GM19043 (cell line): ENCODE measurements around the gene ERN1.

ENCODE experiments used
- ATAC-seq: cut with Tn5 transposase; IDR thresholded peaks from one replicate; pipeline ENCODE4 v1.9.1; 2021; ENCODE audit warnings: low read depth; ENCODE audit not compliant: unreplicated experiment

ERN1 gene

GRCh38 chr17:64158831-64159590 lies 29.1 kb upstream of the ERN1 start:
- no peak for ATAC-seq

GRCh38 chr17:64158406-64158805 lies 28.5 kb upstream of the ERN1 start:
- ATAC-seq = no peak

- ATAC-seq = no peak
These were observed 27.8 kb upstream of the ERN1 start for GRCh38 chr17:64157669-64158180.

GRCh38 chr17:64156670-64157069 lies 26.7 kb upstream of the ERN1 start:
- ATAC-seq = no peak

GRCh38 chr17:64155751-64156544 lies 26.0 kb upstream of the ERN1 start:
- no peak for ATAC-seq

- ATAC-seq = no peak
These were observed 25.2 kb upstream of the ERN1 start for GRCh38 chr17:64155129-64155528.

GRCh38 chr17:64154717-64155116 lies 24.8 kb upstream of the ERN1 start:
- no peak for ATAC-seq

GRCh38 chr17:64154313-64154695 lies 24.4 kb upstream of the ERN1 start:
- no peak for ATAC-seq

GRCh38 chr17:64153565-64154312 lies 23.8 kb upstream of the ERN1 start:
- ATAC-seq = no peak

GRCh38 chr17:64152428-64153125 lies 22.6 kb upstream of the ERN1 start:
- ATAC-seq = no peak

GRCh38 chr17:64151016-64151368 lies 21.0 kb upstream of the ERN1 start:
- ATAC-seq = no peak

- ATAC-seq = no peak
These were observed 20.5 kb upstream of the ERN1 start for GRCh38 chr17:64150237-64151015.

GRCh38 chr17:64149196-64149595 lies 19.3 kb upstream of the ERN1 start:
- ATAC-seq = no peak

GRCh38 chr17:64148699-64149098 lies 18.8 kb upstream of the ERN1 start:
- no peak for ATAC-seq

GRCh38 chr17:64148017-64148631 lies 18.2 kb upstream of the ERN1 start:
- ATAC-seq = no peak

GRCh38 chr17:64147110-64148016 lies 17.4 kb upstream of the ERN1 start:
- ATAC-seq = no peak

- no peak for ATAC-seq
These were observed 16.6 kb upstream of the ERN1 start for GRCh38 chr17:64146418-64147109.
